Superior temporal gyrus (tissue), 1 donor: Measurements from ENCODE around the gene TSKU.

Source experiments
- DNase-seq: peaks from one replicate; pipeline ENCODE4 v3.0.0-alpha.2; 2016; ENCODE audit errors: extremely low spot score

Gene TSKU

DNA sequence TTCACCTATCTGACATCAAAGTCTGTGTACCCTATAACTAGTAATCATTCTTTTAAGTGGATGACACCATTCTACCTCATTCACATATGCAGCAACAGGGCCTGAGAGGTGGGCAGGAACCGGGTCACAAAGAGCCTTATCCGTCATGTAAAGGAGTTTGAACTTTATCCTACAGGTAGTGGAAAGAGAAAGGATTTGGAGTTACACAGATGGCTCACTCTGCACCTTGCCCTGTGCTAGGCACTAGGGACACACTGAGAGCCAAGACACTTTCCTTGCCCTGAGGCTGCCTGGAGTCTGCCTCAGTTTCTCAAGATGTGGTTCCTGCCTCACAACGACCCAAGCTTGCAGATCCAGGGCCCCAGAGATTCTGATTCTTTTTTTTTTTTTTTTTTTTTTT lies 63.3 kb downstream of the TSKU start:
- no peak for DNase-seq
